GM21619 (cell line): ENCODE data around the gene DCLK1.

ENCODE experiments used
- ATAC-seq: cut with Tn5 transposase; IDR thresholded peaks from one replicate; pipeline ENCODE4 v1.9.1; 2021; ENCODE audit not compliant: unreplicated experiment

Gene DCLK1

GRCh38 chr13:35835989-35836388 lies 295.2 kb downstream of the DCLK1 start:
- ATAC-seq, result no peak

- ATAC-seq, result no peak
Observed at GRCh38 chr13:35833608-35834275, 297.4 kb downstream of the DCLK1 start.

- ATAC-seq, result no peak
Observed at GRCh38 chr13:35833031-35833430, 298.2 kb downstream of the DCLK1 start.

- ATAC-seq, result no peak
Observed at GRCh38 chr13:35832551-35832950, 298.6 kb downstream of the DCLK1 start.

- ATAC-seq, result no peak
Observed at GRCh38 chr13:35830850-35831450, 300.2 kb downstream of the DCLK1 start.

- ATAC-seq, result no peak
Observed at GRCh38 chr13:35826626-35827254, 304.4 kb downstream of the DCLK1 start.

GRCh38 chr13:35824825-35825224 lies 306.4 kb downstream of the DCLK1 start:
- ATAC-seq, result no peak

- ATAC-seq, result no peak
Observed at GRCh38 chr13:35824395-35824794, 306.8 kb downstream of the DCLK1 start.

- ATAC-seq, result no peak
Observed at GRCh38 chr13:35822666-35823065, 308.5 kb downstream of the DCLK1 start.

- no peak for ATAC-seq
Observed at GRCh38 chr13:35818633-35819067, 312.5 kb downstream of the DCLK1 start.

GRCh38 chr13:35817642-35818607 lies 313.3 kb downstream of the DCLK1 start:
- no peak for ATAC-seq

GRCh38 chr13:35814605-35815011 lies 316.6 kb downstream of the DCLK1 start:
- ATAC-seq, result no peak

- ATAC-seq, result no peak
Observed at GRCh38 chr13:35812736-35813135, 318.4 kb downstream of the DCLK1 start.

- no peak for ATAC-seq
Observed at GRCh38 chr13:35810321-35810720, 320.9 kb downstream of the DCLK1 start.

GRCh38 chr13:35808846-35809245 lies 322.3 kb downstream of the DCLK1 start:
- no peak for ATAC-seq

GRCh38 chr13:35804901-35805300 lies 326.3 kb downstream of the DCLK1 start:
- ATAC-seq, result no peak

- no peak for ATAC-seq
Observed at GRCh38 chr13:35797991-35798390, 333.2 kb downstream of the DCLK1 start.

- no peak for ATAC-seq
Observed at GRCh38 chr13:35797244-35797643, 333.9 kb downstream of the DCLK1 start.

- no peak for ATAC-seq
Observed at GRCh38 chr13:35796623-35797022, 334.6 kb downstream of the DCLK1 start.

GRCh38 chr13:35794734-35795389 lies 336.3 kb downstream of the DCLK1 start:
- ATAC-seq, result no peak

GRCh38 chr13:35793823-35794222 lies 337.4 kb downstream of the DCLK1 start:
- ATAC-seq, result no peak
